ENCODE results near the gene UNC5C. TPM values are rescaled to one million over a fixed set of nuclear protein-coding genes. Genes with fewer than 3 reads are reported as not detected.

UNC5C gene
- total RNA-seq, 1 donor from 2014 or later = 2.6 TPM

GRCh38 chr4:95466791-95467190 lies 82.0 kb downstream of the UNC5C start:
- DNase-seq (ENCODE audit: low spot score) = no peak

GRCh38 chr4:95465010-95465409 lies 83.8 kb downstream of the UNC5C start:
- no peak for DNase-seq (ENCODE audit: low spot score)

DNA sequence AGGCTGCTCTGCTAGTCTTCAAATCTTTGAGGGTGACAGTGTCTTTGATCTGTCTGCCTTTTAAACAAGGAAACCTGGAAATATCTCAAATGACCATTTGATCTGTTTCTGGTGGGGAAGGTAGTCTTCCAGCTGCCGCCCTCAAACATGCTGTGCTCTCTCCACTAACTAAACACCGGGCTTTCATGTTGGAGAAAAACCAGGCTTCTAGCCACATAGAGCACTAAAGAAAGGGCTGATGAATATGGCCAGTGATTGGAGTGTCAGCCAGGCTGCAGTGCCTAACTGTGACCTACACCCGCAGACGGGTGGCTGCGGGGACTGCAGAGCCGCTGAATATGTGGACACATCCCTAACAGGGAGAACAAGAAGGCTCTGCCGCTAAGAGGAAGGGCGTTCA lies 85.9 kb downstream of the UNC5C start:
- no peak for DNase-seq (ENCODE audit: low spot score)

DNA sequence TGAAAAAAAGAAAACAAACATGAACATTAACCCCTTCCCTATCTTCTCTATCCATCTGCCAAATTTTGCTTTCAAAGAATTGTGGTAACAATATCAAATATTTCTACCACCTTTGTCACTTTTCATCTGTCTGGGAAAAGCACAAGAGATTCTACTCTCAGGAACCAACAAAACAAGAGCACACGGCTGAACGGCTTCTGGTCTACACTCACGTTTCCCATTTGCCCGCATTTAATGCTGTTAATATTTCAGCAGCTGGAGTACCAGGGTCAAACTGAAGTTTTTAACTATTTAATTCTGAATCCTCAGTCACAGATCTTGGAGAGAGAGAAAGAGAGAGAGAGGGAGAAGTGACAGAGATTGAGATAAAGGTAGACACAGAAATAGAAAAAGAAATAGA lies 91.4 kb downstream of the UNC5C start:
- DNase-seq (ENCODE audit: low spot score) = no peak

- no peak for DNase-seq (ENCODE audit: low spot score)
These were observed 98.5 kb downstream of the UNC5C start for GRCh38 chr4:95450294-95450693.

GRCh38 chr4:95446173-95446572 lies 102.6 kb downstream of the UNC5C start:
- no peak for DNase-seq (ENCODE audit: low spot score)

DNA sequence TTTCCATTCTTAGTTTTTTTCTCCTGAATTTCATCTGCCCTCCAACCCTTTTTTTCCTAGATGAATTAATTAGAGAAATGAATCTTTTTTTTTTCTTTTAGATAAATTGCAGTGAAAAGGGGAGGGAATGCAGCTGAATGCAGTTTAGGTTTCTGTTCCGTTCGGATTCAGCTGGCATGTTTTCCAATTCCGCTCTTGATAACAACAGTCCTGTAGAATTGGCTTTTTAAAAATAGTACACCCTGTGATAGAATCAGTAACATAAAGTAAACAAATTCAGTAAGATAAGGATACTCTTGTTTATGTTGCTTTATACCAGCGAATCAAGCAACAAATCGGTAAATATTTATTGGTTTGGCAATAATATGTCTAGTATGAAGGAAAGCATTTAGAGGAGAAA lies 103.5 kb downstream of the UNC5C start:
- DNase-seq (ENCODE audit: low spot score) = no peak

GRCh38 chr4:95444812-95445211 lies 104.0 kb downstream of the UNC5C start:
- no peak for DNase-seq (ENCODE audit: low spot score)

DNA sequence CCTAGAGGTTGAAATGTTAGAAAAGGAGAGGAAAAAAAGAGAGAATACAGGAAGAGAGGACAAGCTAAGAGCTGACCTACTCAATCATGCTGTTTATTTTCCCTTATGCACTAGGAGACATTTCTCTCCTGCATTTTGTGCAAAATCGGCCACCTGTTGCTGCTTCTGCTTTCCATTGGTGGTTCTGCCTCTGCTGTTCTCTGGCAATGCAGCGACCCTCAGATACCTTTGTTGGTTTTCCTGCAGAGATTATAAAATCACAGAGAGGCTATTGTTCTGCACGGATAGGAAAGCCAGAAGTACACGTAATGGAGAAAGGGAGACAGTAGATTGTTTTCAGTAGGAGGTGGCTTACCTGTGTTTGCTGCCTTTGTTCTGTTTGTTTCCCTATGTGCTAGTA lies 108.9 kb downstream of the UNC5C start:
- DNase-seq (ENCODE audit: low spot score) = no peak

- DNase-seq (ENCODE audit: low spot score) = no peak
These were observed 109.7 kb downstream of the UNC5C start for GRCh38 chr4:95439071-95439470.

- no peak for DNase-seq (ENCODE audit: low spot score)
These were observed 116.3 kb downstream of the UNC5C start for GRCh38 chr4:95432466-95432865.

- no peak for DNase-seq (ENCODE audit: low spot score)
These were observed 117.1 kb downstream of the UNC5C start for GRCh38 chr4:95431678-95432077.

DNA sequence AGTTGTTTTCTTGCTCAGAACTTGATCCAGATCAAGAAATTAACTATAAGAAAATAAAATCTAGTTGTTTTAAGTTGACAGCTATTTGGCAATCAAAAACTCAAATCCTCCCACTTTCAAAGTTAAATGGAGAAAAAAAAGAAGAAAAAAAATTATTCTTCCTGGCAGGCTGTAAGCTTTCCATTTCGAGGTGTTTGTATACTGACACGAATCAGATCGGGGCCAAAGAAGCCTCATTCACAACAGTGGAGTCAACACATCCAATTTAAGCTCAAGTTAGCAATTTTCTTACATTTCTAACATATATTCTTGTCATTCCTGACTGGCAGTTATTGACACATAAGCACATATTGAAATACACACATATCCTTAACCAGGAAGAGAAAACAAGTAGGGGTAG lies 119.4 kb downstream of the UNC5C start:
- no peak for DNase-seq (ENCODE audit: low spot score)

- DNase-seq (ENCODE audit: low spot score) = no peak
These were observed 120.3 kb downstream of the UNC5C start for GRCh38 chr4:95428291-95429070.

GRCh38 chr4:95426455-95426854 lies 122.3 kb downstream of the UNC5C start:
- DNase-seq (ENCODE audit: low spot score) = no peak

DNA sequence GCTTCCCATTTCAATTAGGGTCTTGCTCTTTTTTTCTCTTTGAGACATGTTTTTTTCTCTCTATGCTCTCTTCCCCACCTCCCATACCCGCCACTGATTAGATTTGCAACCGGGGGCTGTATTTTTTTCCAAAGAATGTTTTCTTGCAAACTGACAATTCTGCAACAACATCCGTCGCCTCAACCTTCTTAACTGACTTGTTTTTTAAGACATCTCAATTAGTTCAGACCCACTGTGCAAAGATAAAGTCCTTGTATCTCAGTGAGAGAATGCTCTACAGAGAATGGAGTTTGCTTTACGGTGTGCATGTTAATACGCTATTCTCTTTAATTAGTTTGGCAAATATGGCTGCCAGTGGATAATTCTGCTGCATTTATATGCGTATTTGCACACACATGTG lies 126.3 kb downstream of the UNC5C start:
- DNase-seq (ENCODE audit: low spot score) = no peak

DNA sequence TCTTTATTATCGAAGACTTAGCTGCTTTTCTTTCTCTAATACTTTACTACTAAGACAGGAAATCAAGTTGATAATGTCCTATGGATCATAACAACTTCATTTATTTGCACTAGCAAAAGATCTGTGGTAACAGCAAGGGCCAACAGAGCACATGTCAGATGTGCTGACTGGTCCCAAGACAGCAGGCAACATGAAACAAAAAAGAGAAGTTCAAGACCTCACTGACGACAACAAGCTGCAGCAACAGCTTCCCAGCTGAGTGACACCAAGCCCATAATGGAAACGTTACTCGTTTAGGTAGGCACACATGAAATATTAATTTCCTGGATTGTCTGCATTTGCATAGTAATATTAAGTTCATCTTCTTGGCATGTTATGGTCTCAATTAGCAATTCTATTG lies 126.9 kb downstream of the UNC5C start:
- DNase-seq (ENCODE audit: low spot score) = no peak

- DNase-seq (ENCODE audit: low spot score) = no peak
These were observed 131.2 kb downstream of the UNC5C start for GRCh38 chr4:95417531-95417930.

- DNase-seq (ENCODE audit: low spot score) = no peak
These were observed 133.4 kb downstream of the UNC5C start for GRCh38 chr4:95415346-95415771.

GRCh38 chr4:95411371-95412088 lies 137.2 kb downstream of the UNC5C start:
- DNase-seq (ENCODE audit: low spot score) = no peak

DNA sequence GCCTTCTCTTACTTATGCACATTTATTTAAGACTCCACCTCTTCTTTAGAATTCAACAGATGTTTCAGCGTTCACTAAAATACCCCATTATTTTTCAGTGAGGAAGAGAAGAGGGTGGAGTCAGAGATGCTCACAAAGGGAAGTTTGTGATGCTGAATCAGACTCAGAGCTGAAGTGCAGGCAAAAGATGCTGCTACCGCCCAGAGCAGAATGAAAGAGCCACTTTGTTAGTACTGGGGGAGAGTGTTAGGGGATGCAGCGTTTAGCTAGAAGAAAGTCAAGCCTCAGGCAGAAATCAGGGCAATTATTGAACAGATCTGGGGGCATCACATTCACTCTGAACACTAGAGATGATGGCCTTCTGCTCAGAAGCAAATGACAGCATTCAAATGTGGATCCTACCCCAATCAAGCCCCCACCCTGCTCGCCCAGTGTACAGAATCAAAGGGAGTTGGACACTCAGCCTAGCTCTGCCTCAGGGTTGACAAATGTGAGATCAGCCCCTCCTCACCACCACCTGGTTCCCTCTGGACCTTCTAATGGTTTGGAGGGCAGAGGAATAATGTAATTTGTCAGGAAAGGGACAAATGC lies 138.3 kb downstream of the UNC5C start:
- DNase-seq (ENCODE audit: low spot score) = no peak

DNA sequence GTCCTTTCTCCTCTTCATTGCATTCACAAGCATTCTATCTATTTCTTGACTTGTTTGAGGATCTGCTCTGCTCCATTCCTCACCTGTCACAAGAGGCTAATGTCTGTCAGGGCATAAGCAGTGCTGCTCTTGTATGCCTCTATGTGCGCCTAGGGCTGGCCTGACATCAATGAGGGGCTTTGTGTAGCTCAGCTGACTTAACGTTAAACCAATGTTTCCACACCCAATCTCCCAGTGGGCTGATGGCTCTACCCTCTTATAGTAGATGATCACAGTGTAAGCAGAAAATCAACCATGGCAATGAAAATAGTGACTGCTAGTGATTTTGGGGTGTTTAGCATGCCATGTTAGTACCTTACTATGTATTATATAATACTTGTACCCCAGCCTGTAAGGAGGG lies 139.0 kb downstream of the UNC5C start:
- DNase-seq (ENCODE audit: low spot score) = no peak

DNA sequence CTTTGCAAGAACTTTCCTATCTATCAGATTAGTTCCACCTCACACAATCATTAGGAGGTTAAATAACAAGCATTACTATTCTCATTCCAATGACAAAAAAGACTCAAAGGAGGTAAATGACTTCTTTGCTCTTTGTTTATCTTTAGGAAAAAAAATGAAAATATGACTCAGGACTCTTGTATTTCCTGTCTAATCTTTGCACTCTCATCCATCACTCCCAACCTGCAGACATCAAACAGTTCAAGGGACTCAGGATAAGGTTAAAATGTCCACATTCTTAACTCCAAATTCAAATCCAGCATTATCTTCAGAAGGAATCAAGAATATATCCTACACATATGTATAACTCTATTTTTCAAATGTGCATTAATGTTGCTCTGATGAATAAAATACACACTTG lies 139.6 kb downstream of the UNC5C start:
- DNase-seq (ENCODE audit: low spot score) = no peak

Data from mucosa of gallbladder (tissue), 1 donor.